Neural progenitor cell (in vitro differentiated cells): ENCODE results near the gene PTOV1. TPM values are rescaled to one million over a fixed set of nuclear protein-coding genes. Genes with fewer than 3 reads are reported as not detected.

Experiments used
- DNase-seq: peaks from one replicate; pipeline ENCODE4 v3.0.0-alpha.2; 2016; ENCODE audit warnings: low spot score
- H2AFZ ChIP-seq: fragments of 200-600 bp; sonication (generic); replicated peaks from 2 replicates; pipeline ENCODE4 v1.6.1; 2016; ENCODE audit warnings: antibody characterized with exemption
- H3F3A ChIP-seq: fragments of 200-600 bp; sonication (generic); 2 replicates; pipeline ENCODE4 v1.6.1; 2016; ENCODE audit warnings: antibody characterized with exemption, low read depth
- H3K27ac ChIP-seq: fragments of 200-600 bp; sonication (generic); 2 replicates; pipeline ENCODE4 v1.5.1; 2016; ENCODE audit warnings: mild to moderate bottlenecking
- H3K27me3 ChIP-seq: fragments of 200-600 bp; sonication (generic); 2 replicates; pipeline ENCODE4 v1.6.1; 2016; ENCODE audit warnings: mild to moderate bottlenecking, moderate library complexity
- H3K36me3 ChIP-seq: fragments of 200-600 bp; sonication (generic); 2 replicates; pipeline ENCODE4 v1.5.1; 2016
- H3K4me1 ChIP-seq: fragments of 200-600 bp; sonication (generic); 2 replicates; pipeline ENCODE4 v1.6.1; 2016; ENCODE audit warnings: mixed run types
- H3K4me2 ChIP-seq: fragments of 200-600 bp; sonication (generic); 2 replicates; pipeline ENCODE4 v1.6.1; 2016
- H3K4me3 ChIP-seq: fragments of 200-600 bp; sonication (generic); 2 replicates; pipeline ENCODE4 v1.5.1; 2016
- H3K79me2 ChIP-seq: fragments of 200-600 bp; sonication (generic); 2 replicates; pipeline ENCODE4 v1.6.1; 2016; ENCODE audit warnings: low read depth
- H3K9ac ChIP-seq: fragments of 200-600 bp; sonication (generic); 2 replicates; pipeline ENCODE4 v1.6.1; 2016
- H3K9me3 ChIP-seq: fragments of 200-600 bp; sonication (generic); 2 replicates; pipeline ENCODE4 v1.5.1; 2016; ENCODE audit warnings: low read depth
- H4K20me1 ChIP-seq: fragments of 200-600 bp; sonication (generic); 2 replicates; pipeline ENCODE4 v1.6.1; 2016; ENCODE audit warnings: low read depth
- H3K27ac Mint-ChIP-seq: 3 replicates; pipeline ENCODE4 v1.8.0; 2021; ENCODE audit warnings: mixed read lengths
- H3K27me3 Mint-ChIP-seq: 2 replicates; pipeline ENCODE4 v1.8.0; 2022; ENCODE audit warnings: low read depth, mild to moderate bottlenecking, inconsistent platforms, moderate library complexity, mixed read lengths; ENCODE audit not compliant: insufficient read depth
- H3K36me3 Mint-ChIP-seq: 3 replicates; pipeline ENCODE4 v1.8.0; 2021; ENCODE audit warnings: mixed read lengths
- H3K4me1 Mint-ChIP-seq: 3 replicates; pipeline ENCODE4 v1.8.0; 2021; ENCODE audit warnings: mixed read lengths
- H3K4me3 Mint-ChIP-seq: 3 replicates; pipeline ENCODE4 v1.8.0; 2021; ENCODE audit warnings: mild to moderate bottlenecking, moderate library complexity, mixed read lengths
- H3K9me3 Mint-ChIP-seq: 3 replicates; pipeline ENCODE4 v1.8.0; 2020; ENCODE audit warnings: mixed read lengths
- EZH2 ChIP-seq: fragments of 200-600 bp; sonication (generic); IDR thresholded peaks from 2 replicates; pipeline ENCODE4 v1.6.1; 2017; ENCODE audit warnings: antibody characterized with exemption, mild to moderate bottlenecking, moderate library complexity
- EZH2phosphoT487 ChIP-seq: fragments of 200-600 bp; sonication (generic); IDR thresholded peaks from 2 replicates; pipeline ENCODE4 v1.6.1; 2017; ENCODE audit warnings: antibody characterized with exemption
- total RNA-seq: library from RNA; depleted of rRNA; stranded (reverse); fragments of >200 nt; gene quantifications from 2 replicates; pipeline ENCODE4 v1.2.3, GENCODE V29; 2015; ENCODE audit warnings: low replicate concordance
- TF ChIP-seq, protein P1 (sequence below): fragments of 200-600 bp; sonication (generic); IDR thresholded peaks from 2 replicates; pipeline ENCODE4 v1.5.1; 2017; ENCODE audit warnings: antibody characterized with exemption, mild to moderate bottlenecking

Gene PTOV1
- total RNA-seq, 1 donor from 2014 or later, result 63.5 TPM

DNA sequence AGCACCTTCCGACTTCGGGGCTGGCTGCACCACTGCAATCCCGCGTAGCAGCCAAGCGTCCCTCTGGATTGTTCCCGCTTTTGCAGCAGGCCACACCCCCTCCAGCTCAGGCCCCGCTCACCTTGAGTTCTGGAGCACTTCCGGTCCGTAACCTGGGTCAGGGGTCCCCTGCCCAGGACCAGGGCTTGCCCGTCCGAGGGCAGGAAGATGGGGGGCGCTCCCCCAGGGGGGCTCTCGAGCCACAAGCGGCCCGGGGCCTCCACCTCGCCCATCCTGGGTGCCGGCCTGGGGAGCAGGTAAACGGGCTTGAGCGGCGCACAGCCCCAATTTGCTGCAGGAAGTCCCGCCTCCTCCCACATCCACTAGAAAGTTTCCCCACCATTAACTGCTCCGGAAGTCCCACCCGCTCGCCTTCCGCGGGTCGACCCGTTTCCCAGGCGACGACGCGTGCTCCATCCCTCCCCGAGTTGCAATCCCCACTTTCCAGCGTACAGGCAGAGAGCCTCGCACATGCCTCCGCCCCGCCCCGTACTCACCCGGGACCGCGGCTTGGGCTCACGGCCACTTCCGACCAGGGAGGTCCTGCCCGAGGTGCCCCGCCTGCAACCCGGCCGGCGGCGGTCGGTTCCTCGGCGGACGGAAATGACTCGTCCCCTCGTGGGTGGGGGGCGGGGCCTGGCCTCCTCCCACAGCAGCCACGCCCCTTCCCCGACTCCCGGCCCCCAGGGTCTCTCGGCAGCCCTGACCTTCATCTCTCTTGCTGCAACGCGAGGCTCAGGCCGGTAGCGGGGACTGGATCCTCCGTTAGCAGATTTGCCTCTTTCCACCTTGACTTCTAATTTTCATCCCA lies 16.2 kb downstream of the PTOV1 start, which contains the start of gene PNKP:
Gene PNKP (minus strand): TSS at position 644 of the 850 bp plus-strand sequence. CDS start 372 bp downstream, at position 272.
- TF ChIP-seq EZH2, result no peak
- peaks cover 15% of the 10 kb centered on the region for H3K4me1 ChIP-seq
- no peaks in the 10 kb centered on the region for H3K36me3 ChIP-seq
- H2AFZ ChIP-seq, result peak within 1 kb of the TSS; percentile 98
- no peaks in the 10 kb centered on the region for H3K9me3 Mint-ChIP-seq
- peaks cover 44% of the 10 kb centered on the region for H3K79me2 ChIP-seq
- H3K4me3 Mint-ChIP-seq, result no peak within 1 kb of the TSS
- peak within 1 kb of the TSS; percentile 13 for H3K27ac ChIP-seq
- no peaks in the 10 kb centered on the region for H3K9me3 ChIP-seq
- peak within 1 kb of the TSS; percentile 98 for H3K27ac Mint-ChIP-seq
- peaks cover 11% of the 10 kb centered on the region for H3K27me3 Mint-ChIP-seq
- H3K36me3 Mint-ChIP-seq, result peaks cover 22% of the 10 kb centered on the region
- peaks cover 75% of the 10 kb centered on the region for H3F3A ChIP-seq
- peaks cover 53% of the 10 kb centered on the region for H3K4me1 Mint-ChIP-seq
- H4K20me1 ChIP-seq, result peaks cover 33% of the 10 kb centered on the region
- peak within 1 kb of the TSS; percentile 17 for H3K9ac ChIP-seq
- H3K4me2 ChIP-seq, result peak within 1 kb of the TSS; percentile 89
- DNase-seq, result peak; percentile 93
- H3K27me3 ChIP-seq, result no peaks in the 10 kb centered on the region
- H3K4me3 ChIP-seq, result peak within 1 kb of the TSS; percentile 72

DNA sequence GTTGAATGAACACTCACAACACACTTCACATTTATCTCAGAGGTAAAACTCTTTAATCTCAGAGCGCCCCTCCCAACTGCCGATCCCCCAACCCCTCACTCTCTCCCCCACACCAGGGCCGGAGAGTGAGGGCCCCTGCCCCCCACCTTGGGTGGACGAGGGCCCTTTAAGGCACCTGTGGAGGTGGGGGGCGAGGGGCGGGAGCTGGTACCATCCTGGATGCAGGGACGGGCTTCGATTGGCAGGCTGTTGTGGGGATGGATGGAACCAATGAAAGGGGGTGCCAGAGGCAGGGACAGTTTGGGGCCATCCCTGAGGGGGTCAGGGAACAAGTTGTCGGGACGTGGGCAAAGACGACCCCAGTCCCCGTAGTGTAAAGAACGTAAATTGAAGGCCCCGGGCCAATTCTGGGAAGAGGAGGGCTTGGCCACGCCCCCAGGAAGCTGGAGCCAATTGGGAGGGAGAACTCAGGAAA lies 18.1 kb downstream of the PTOV1 start:
- H3K27ac ChIP-seq, result peak overlapping the region; percentile 42
- H4K20me1 ChIP-seq, result peaks cover 14% of the 10 kb centered on the region
- H3K27me3 ChIP-seq, result no peaks in the 10 kb centered on the region
- peaks cover 61% of the 10 kb centered on the region for H3F3A ChIP-seq
- Mint-ChIP-seq H3K27ac (peak overlapping the region; percentile 57), H3K4me1 (peaks cover 50% of the 10 kb centered on the region), H3K9me3 (no peaks in the 10 kb centered on the region), H3K27me3 (peaks cover 11% of the 10 kb centered on the region), H3K4me3 (no peak overlapping the region), H3K36me3 (peaks cover 16% of the 10 kb centered on the region)
- TF ChIP-seq, protein P1, sequence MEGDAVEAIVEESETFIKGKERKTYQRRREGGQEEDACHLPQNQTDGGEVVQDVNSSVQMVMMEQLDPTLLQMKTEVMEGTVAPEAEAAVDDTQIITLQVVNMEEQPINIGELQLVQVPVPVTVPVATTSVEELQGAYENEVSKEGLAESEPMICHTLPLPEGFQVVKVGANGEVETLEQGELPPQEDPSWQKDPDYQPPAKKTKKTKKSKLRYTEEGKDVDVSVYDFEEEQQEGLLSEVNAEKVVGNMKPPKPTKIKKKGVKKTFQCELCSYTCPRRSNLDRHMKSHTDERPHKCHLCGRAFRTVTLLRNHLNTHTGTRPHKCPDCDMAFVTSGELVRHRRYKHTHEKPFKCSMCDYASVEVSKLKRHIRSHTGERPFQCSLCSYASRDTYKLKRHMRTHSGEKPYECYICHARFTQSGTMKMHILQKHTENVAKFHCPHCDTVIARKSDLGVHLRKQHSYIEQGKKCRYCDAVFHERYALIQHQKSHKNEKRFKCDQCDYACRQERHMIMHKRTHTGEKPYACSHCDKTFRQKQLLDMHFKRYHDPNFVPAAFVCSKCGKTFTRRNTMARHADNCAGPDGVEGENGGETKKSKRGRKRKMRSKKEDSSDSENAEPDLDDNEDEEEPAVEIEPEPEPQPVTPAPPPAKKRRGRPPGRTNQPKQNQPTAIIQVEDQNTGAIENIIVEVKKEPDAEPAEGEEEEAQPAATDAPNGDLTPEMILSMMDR, result no peak
- TF ChIP-seq EZH2phosphoT487 (no peak), EZH2 (no peak)
- H3K79me2 ChIP-seq, result peaks cover 32% of the 10 kb centered on the region
- no peak overlapping the region for H2AFZ ChIP-seq
- H3K4me2 ChIP-seq, result peak overlapping the region; percentile 78
- H3K9me3 ChIP-seq, result no peaks in the 10 kb centered on the region
- H3K4me1 ChIP-seq, result peaks cover 15% of the 10 kb centered on the region
- DNase-seq, result no peak
- peak overlapping the region; percentile 41 for H3K4me3 ChIP-seq
- no peak overlapping the region for H3K9ac ChIP-seq
- H3K36me3 ChIP-seq, result no peaks in the 10 kb centered on the region

DNA sequence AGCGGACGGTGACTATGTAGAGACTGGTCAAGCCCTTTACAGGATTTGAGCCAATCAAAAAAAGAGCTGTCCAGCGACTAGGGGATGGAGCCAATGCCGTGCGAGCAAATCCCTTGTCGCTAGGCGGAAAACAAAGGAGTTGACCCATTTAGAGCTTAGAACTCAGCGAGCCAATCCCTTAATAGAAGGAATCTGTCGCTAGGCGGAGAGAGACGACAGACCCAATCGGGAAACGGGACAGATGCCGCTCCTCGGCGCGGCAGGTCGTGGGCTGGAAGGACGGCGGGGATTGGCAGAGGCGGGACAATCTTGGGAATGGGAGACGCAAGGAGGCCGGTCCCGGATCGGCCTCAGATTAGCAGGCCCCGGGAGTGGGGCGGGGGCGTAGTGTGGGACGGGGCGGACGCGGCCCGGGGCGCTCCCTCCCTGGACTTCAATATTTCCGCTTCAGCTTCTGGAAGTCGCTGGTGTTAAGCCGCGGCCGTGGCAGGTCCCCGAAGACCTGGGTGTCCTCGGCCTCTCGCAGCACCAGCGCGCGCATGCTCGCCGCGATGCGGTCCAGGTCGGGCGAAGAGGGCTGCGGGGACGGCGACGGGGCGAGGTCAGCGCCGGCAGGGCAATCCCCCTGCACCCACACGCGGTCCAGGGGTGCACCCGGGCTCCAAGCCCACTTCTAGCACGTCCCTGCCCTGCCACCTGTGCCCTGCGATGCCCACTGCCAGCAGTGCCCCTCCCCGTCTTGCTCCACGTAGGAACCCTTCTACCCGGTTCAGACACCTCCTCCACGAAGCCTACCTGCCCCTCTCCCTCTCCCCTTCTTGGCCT lies 18.7 kb downstream of the PTOV1 start:
- H3K27me3 ChIP-seq, result no peaks in the 10 kb centered on the region
- peak overlapping the region; percentile 50 for H3K4me3 ChIP-seq
- no peaks in the 10 kb centered on the region for H3K9me3 ChIP-seq
- Mint-ChIP-seq H3K4me1 (peaks cover 43% of the 10 kb centered on the region), H3K27ac (peak overlapping the region; percentile 93), H3K36me3 (peaks cover 9% of the 10 kb centered on the region), H3K4me3 (no peak overlapping the region), H3K27me3 (peaks cover 9% of the 10 kb centered on the region), H3K9me3 (no peaks in the 10 kb centered on the region)
- DNase-seq, result peak; percentile 100
- H3K9ac ChIP-seq, result peak overlapping the region; percentile 34
- peak overlapping the region; percentile 79 for H3K27ac ChIP-seq
- peaks cover 31% of the 10 kb centered on the region for H3K79me2 ChIP-seq
- H3K4me1 ChIP-seq, result peaks cover 15% of the 10 kb centered on the region
- peak overlapping the region; percentile 22 for H2AFZ ChIP-seq
- TF ChIP-seq EZH2phosphoT487, result no peak
- no peak for TF ChIP-seq EZH2
- TF ChIP-seq, protein P1, result no peak
- H3K36me3 ChIP-seq, result no peaks in the 10 kb centered on the region
- H3F3A ChIP-seq, result peaks cover 54% of the 10 kb centered on the region
- H3K4me2 ChIP-seq, result peak overlapping the region; percentile 77
- peaks cover 7% of the 10 kb centered on the region for H4K20me1 ChIP-seq
